GM23338 (cell line): ENCODE results near the gene PIAS4. TPM values are rescaled to one million over a fixed set of nuclear protein-coding genes. Genes with fewer than 3 reads are reported as not detected.

Experiments
- ATAC-seq: fragments of 200-7000 bp; cut with Tn5 transposase; 3 replicates; pipeline ENCODE4 v1.9.1; 2020
- DNase-seq: peaks from one replicate; pipeline ENCODE4 v3.0.0-alpha.2; 2015; ENCODE audit warnings: low spot score
- H2AFZ ChIP-seq: fragments of 200-600 bp; sonication (generic); 2 replicates; pipeline ENCODE4 v1.8.0; 2016; ENCODE audit warnings: antibody characterized with exemption, mild to moderate bottlenecking, moderate library complexity
- H3F3A ChIP-seq: fragments of 200-600 bp; sonication (generic); replicated peaks from 2 replicates; pipeline ENCODE4 v1.8.0; 2017; ENCODE audit warnings: antibody characterized with exemption, mixed run types, low read depth
- H3K27ac ChIP-seq: fragments of 200-600 bp; sonication (generic); 2 replicates; pipeline ENCODE4 v1.6.1; 2016; ENCODE audit warnings: low read depth
- H3K27me3 ChIP-seq: fragments of 200-600 bp; sonication (generic); 2 replicates; pipeline ENCODE4 v1.8.0; 2016; ENCODE audit warnings: mild to moderate bottlenecking, mixed run types, moderate library complexity; ENCODE audit not compliant: insufficient read depth
- H3K36me3 ChIP-seq: fragments of 200-600 bp; sonication (generic); 2 replicates; pipeline ENCODE4 v1.8.0; 2016; ENCODE audit warnings: mild to moderate bottlenecking; ENCODE audit not compliant: insufficient read depth
- H3K4me1 ChIP-seq: fragments of 200-600 bp; sonication (generic); 2 replicates; pipeline ENCODE4 v1.8.0; 2016; ENCODE audit warnings: mild to moderate bottlenecking, moderate library complexity; ENCODE audit not compliant: insufficient read depth
- H3K4me2 ChIP-seq: fragments of 200-600 bp; sonication (generic); 2 replicates; pipeline ENCODE4 v1.7.1; 2017; ENCODE audit warnings: mixed run types
- H3K4me3 ChIP-seq: fragments of 200-600 bp; sonication (generic); 2 replicates; pipeline ENCODE4 v1.6.1; 2016; ENCODE audit warnings: mixed run types
- H3K79me2 ChIP-seq: fragments of 200-600 bp; sonication (generic); replicated peaks from 2 replicates; pipeline ENCODE4 v1.8.0; 2017; ENCODE audit warnings: mild to moderate bottlenecking; ENCODE audit not compliant: insufficient read depth
- H3K9me2 ChIP-seq: fragments of 200-600 bp; sonication (generic); 2 replicates; pipeline ENCODE4 v1.8.0; 2017; ENCODE audit not compliant: insufficient read depth
- H4K20me1 ChIP-seq: fragments of 200-600 bp; sonication (generic); replicated peaks from 2 replicates; pipeline ENCODE4 v1.8.0; 2017; ENCODE audit warnings: mild to moderate bottlenecking; ENCODE audit not compliant: insufficient read depth
- H3K27ac Mint-ChIP-seq: 2 replicates; pipeline ENCODE4 v1.8.0; 2020; ENCODE audit warnings: inconsistent platforms, mild to moderate bottlenecking, moderate library complexity, mixed read lengths
- H3K27me3 Mint-ChIP-seq: 3 replicates; pipeline ENCODE4 v1.8.0; 2022; ENCODE audit warnings: low read depth, mild to moderate bottlenecking, moderate library complexity, mixed read lengths, inconsistent platforms; ENCODE audit not compliant: insufficient read depth, poor library complexity
- H3K36me3 Mint-ChIP-seq: 3 replicates; pipeline ENCODE4 v1.8.0; 2021; ENCODE audit warnings: low read depth, mild to moderate bottlenecking, inconsistent platforms, moderate library complexity, mixed read lengths
- H3K4me1 Mint-ChIP-seq: 3 replicates; pipeline ENCODE4 v1.8.0; 2020; ENCODE audit warnings: mild to moderate bottlenecking, inconsistent platforms, mixed read lengths
- H3K4me3 Mint-ChIP-seq: 3 replicates; pipeline ENCODE4 v1.8.0; 2021; ENCODE audit warnings: moderate library complexity, mild to moderate bottlenecking, inconsistent platforms, mixed read lengths
- H3K9me3 Mint-ChIP-seq: 3 replicates; pipeline ENCODE4 v1.8.0; 2020; ENCODE audit warnings: moderate library complexity, mild to moderate bottlenecking, inconsistent platforms, mixed read lengths
- CREB1 ChIP-seq: fragments of 250-450 bp; sonication (Bioruptor Pico); IDR thresholded peaks from 2 replicates; pipeline ENCODE4 v1.5.0; 2020; ENCODE audit warnings: low read depth, mild to moderate bottlenecking, moderate library complexity
- CTCF ChIP-seq, 2 experiments: fragments of 200-600 bp in 1 of 2; sonication (generic) in 1 of 2; conservative IDR thresholded peaks; 2 replicates each; pipeline versions ENCODE4 v1.5.1 to v1.6.1; 2016 to 2017; ENCODE audit warnings: antibody characterized with exemption in 2 of 2, low read depth in 2 of 2, mild to moderate bottlenecking in 2 of 2, moderate library complexity in 1 of 2
- ETS1 ChIP-seq: IDR thresholded peaks from 2 replicates; pipeline ENCODE4 v1.6.1; 2016; ENCODE audit warnings: antibody characterized with exemption
- EZH2 ChIP-seq: fragments of 200-600 bp; sonication (generic); IDR thresholded peaks from one replicate; pipeline ENCODE4 v1.8.0; 2017; ENCODE audit warnings: antibody characterized with exemption, mild to moderate bottlenecking, low read depth; ENCODE audit not compliant: unreplicated experiment
- EZH2phosphoT487 ChIP-seq: fragments of 200-600 bp; sonication (generic); IDR thresholded peaks from one replicate; pipeline ENCODE4 v1.8.1; 2018; ENCODE audit warnings: antibody characterized with exemption; ENCODE audit not compliant: unreplicated experiment
- JUNB ChIP-seq: IDR thresholded peaks from one replicate; pipeline ENCODE4 v1.6.1; 2016; ENCODE audit warnings: antibody characterized with exemption; ENCODE audit not compliant: unreplicated experiment
- NANOG ChIP-seq: IDR thresholded peaks from 2 replicates; pipeline ENCODE4 v1.6.1; 2016; ENCODE audit warnings: antibody characterized with exemption, borderline replicate concordance
- POLR2AphosphoS5 ChIP-seq: IDR thresholded peaks from 2 replicates; pipeline ENCODE4 v1.6.1; 2016; ENCODE audit warnings: antibody characterized with exemption, low read depth
- REST ChIP-seq: IDR thresholded peaks from one replicate; pipeline ENCODE4 v1.6.1; 2018; ENCODE audit warnings: antibody characterized with exemption; ENCODE audit not compliant: unreplicated experiment
- STAT1 ChIP-seq: IDR thresholded peaks from one replicate; pipeline ENCODE4 v1.6.1; 2016; ENCODE audit warnings: antibody characterized with exemption; ENCODE audit not compliant: unreplicated experiment
- ZNF114 ChIP-seq: fragments of 250-450 bp; sonication (Bioruptor Pico); IDR thresholded peaks from 2 replicates; pipeline ENCODE4 v1.5.0; 2020; ENCODE audit warnings: mild to moderate bottlenecking, moderate library complexity
- ZNF331 ChIP-seq: fragments of 250-450 bp; sonication (Bioruptor Pico); IDR thresholded peaks from 2 replicates; pipeline ENCODE4 v1.5.0; 2020; ENCODE audit warnings: low read depth, mild to moderate bottlenecking, moderate library complexity
- ZNF462 ChIP-seq: fragments of 250-450 bp; sonication (Bioruptor Pico); IDR thresholded peaks from 2 replicates; pipeline ENCODE4 v1.5.0; 2020; ENCODE audit warnings: mild to moderate bottlenecking, moderate library complexity
- polyA plus RNA-seq: library from polyadenylated mRNA; unstranded; fragments of >200 nt; fragmentation: Nextera tagmentation; extraction: Ambion mirVana; gene quantifications from 2 replicates; pipeline ENCODE4 v1.2.1, GENCODE V29; 2016
- total RNA-seq: library from RNA; depleted of rRNA; stranded (reverse); fragments of >200 nt; shearing (Covaris generic); gene quantifications from 2 replicates; pipeline ENCODE4 v1.2.3, GENCODE V29; 2014

The PIAS4 gene
- total and polyA plus RNA-seq, 2 experiments from 2014 or later = 17.0 to 48.4 TPM

- H3K4me2 ChIP-seq = no peak overlapping the region
- no peak overlapping the region for H3K4me3 ChIP-seq
- Mint-ChIP-seq H3K27me3 (peaks cover 12% of the 10 kb centered on the region), H3K4me3 (no peak overlapping the region), H3K36me3 (peaks cover 51% of the 10 kb centered on the region), H3K4me1 (peaks cover 10% of the 10 kb centered on the region), H3K9me3 (no peaks in the 10 kb centered on the region; the same call in 1 of the 3 replicates), H3K27ac (peak overlapping the region; percentile 67; the same call in 1 of the 2 replicates)
- H3K4me1 ChIP-seq = no peaks in the 10 kb centered on the region
- no peak for TF ChIP-seq EZH2phosphoT487
- no peak for TF ChIP-seq EZH2
- TF ChIP-seq POLR2AphosphoS5 = no peak
- TF ChIP-seq STAT1 = no peak
- no peak for TF ChIP-seq ZNF462 (CRISPR knock-in tag)
- TF ChIP-seq CTCF (conservative IDR thresholded peaks at IDR 0.05; ENCODE audit: low read depth in 2 of 2) = no peak
- no peak for TF ChIP-seq ZNF114
- no peak for TF ChIP-seq ETS1
- TF ChIP-seq REST = no peak
- no peak for TF ChIP-seq JUNB
- no peak for TF ChIP-seq NANOG
- TF ChIP-seq CREB1 (CRISPR knock-in tag) = no peak
- no peak for TF ChIP-seq ZNF331
- H3K36me3 ChIP-seq = no peaks in the 10 kb centered on the region
- H3K27me3 ChIP-seq = no peaks in the 10 kb centered on the region
- no peak overlapping the region for H2AFZ ChIP-seq
- peaks cover 41% of the 10 kb centered on the region for H4K20me1 ChIP-seq
- DNase-seq (no peak), ATAC-seq (no peak)
- H3K9me2 ChIP-seq = no peaks in the 10 kb centered on the region
- H3K79me2 ChIP-seq = peaks cover 52% of the 10 kb centered on the region
- H3F3A ChIP-seq = peaks cover 36% of the 10 kb centered on the region
- no peak overlapping the region for H3K27ac ChIP-seq
Measured at GRCh38 chr19:4051175-4052101, 43.9 kb downstream of the PIAS4 start.
